ENCODE data around the gene C6orf47. TPM values are rescaled to one million over a fixed set of nuclear protein-coding genes. Genes with fewer than 3 reads are reported as not detected.

C6orf47 gene
- total and polyA plus RNA-seq, 7 experiments from 2014 or later = 14.0 to 33.7 (median 23.2) TPM

- Mint-ChIP-seq H3K4me1 (peaks cover 0 to 6% (median 0%) of the 10 kb centered on the region in 7 donors), H3K9me3 (no peaks in the 10 kb centered on the region), H3K27ac (peak overlapping the region in 2 of 9 donors; percentile 32 to 59), H3K27me3 (no peaks in the 10 kb centered on the region), H3K4me3 (no peak overlapping the region), H3K36me3 (peaks cover 0 to 31% (median 10%) of the 10 kb centered on the region in 5 donors)
- intact Hi-C loops (cut with micrococcal nuclease) = no loop called here
- no peaks in the 10 kb centered on the region for H3K4me1 ChIP-seq (ENCODE audit: control insufficient read depth in 2 of 2, insufficient read depth in 2 of 2, low read length in 2 of 2)
- ChIA-PET POLR2A (interaction anchor here (0.9 to 1.3 kb wide), 4 partner anchors 9 to 173 kb away, joined by 3 to 5 read pairs (median 4); partner anchors contain the start of genes ABHD16A and LY6G5C), CTCF (interaction anchor here (0.9 kb wide), 1 partner anchor 173 kb away, joined by 3 read pairs; no protein-coding TSS in a partner anchor)
- H3K4me3 ChIP-seq (ENCODE audit: low read length) = no peak overlapping the region
- peaks cover 8 to 90% (median 23%) of the 10 kb centered on the region in 3 experiments for H3K36me3 ChIP-seq (ENCODE audit: control insufficient read depth in 2 of 3, insufficient read depth in 3 of 3, low read length in 3 of 3)
- DNase-seq (no peak), ATAC-seq (no peak)
- no peaks in the 10 kb centered on the region for H3K9me3 ChIP-seq (ENCODE audit: control insufficient read depth in 2 of 3, low read length in 3 of 3)
- no peaks in the 10 kb centered on the region for H3K27me3 ChIP-seq (ENCODE audit: control insufficient read depth in 2 of 2, insufficient read depth in 2 of 2, low read length in 2 of 2)
- no peak overlapping the region for H3K27ac ChIP-seq (ENCODE audit: low read depth, low read length)
Measured at GRCh38 chr6:31690231-31691077, 29.9 kb upstream of the C6orf47 start.

GRCh38 chr6:31689249-31690110, 28.9 kb upstream of the C6orf47 start:
- peaks cover 0 to 6% (median 0%) of the 10 kb centered on the region in 7 donors for H3K4me1 Mint-ChIP-seq
- ChIA-PET POLR2A (interaction anchor here (0.9 to 1.3 kb wide), 2 partner anchors 9 to 173 kb away, joined by 3 to 4 read pairs; partner anchors contain the start of gene LY6G5C), CTCF (no interaction called here)
- Histone ChIP-seq H3K9me3 (ENCODE audit: control insufficient read depth in 2 of 3, low read length in 3 of 3) (no peaks in the 10 kb centered on the region), H3K27ac (ENCODE audit: low read depth, low read length) (no peak overlapping the region), H3K4me3 (ENCODE audit: low read length) (no peak overlapping the region), H3K27me3 (ENCODE audit: control insufficient read depth in 2 of 2, insufficient read depth in 2 of 2, low read length in 2 of 2) (no peaks in the 10 kb centered on the region), H3K36me3 (ENCODE audit: control insufficient read depth in 2 of 3, insufficient read depth in 3 of 3, low read length in 3 of 3) (peaks cover 0 to 81% (median 23%) of the 10 kb centered on the region in 3 experiments), H3K4me1 (ENCODE audit: control insufficient read depth in 2 of 2, insufficient read depth in 2 of 2, low read length in 2 of 2) (no peaks in the 10 kb centered on the region)
- intact Hi-C loops (cut with micrococcal nuclease) = no loop called here
- no peaks in the 10 kb centered on the region for H3K27me3 Mint-ChIP-seq
- H3K9me3 Mint-ChIP-seq = no peaks in the 10 kb centered on the region
- no peak for DNase-seq
- H3K4me3 Mint-ChIP-seq = no peak overlapping the region
- H3K27ac Mint-ChIP-seq = peak overlapping the region in 4 of 9 donors; percentile 14 to 55 (median 27)
- H3K36me3 Mint-ChIP-seq = peaks cover 0 to 31% (median 10%) of the 10 kb centered on the region in 5 donors
- no peak for ATAC-seq

GRCh38 chr6:31687860-31688693, 27.5 kb upstream of the C6orf47 start:
- DNase-seq (no peak), ATAC-seq (no peak)
- Mint-ChIP-seq H3K9me3 (no peaks in the 10 kb centered on the region), H3K27me3 (no peaks in the 10 kb centered on the region), H3K36me3 (peaks cover 0 to 29% (median 10%) of the 10 kb centered on the region in 5 donors), H3K4me3 (no peak overlapping the region), H3K4me1 (peaks cover 0 to 9% (median 0%) of the 10 kb centered on the region in 7 donors), H3K27ac (peak overlapping the region in 2 of 9 donors; percentile 39 to 48)
- peaks cover 0 to 67% (median 21%) of the 10 kb centered on the region in 3 experiments for H3K36me3 ChIP-seq (ENCODE audit: control insufficient read depth in 2 of 3, insufficient read depth in 3 of 3, low read length in 3 of 3)
- intact Hi-C loops (cut with micrococcal nuclease) = no loop called here
- no peak overlapping the region for H3K27ac ChIP-seq (ENCODE audit: low read depth, low read length)
- H3K27me3 ChIP-seq (ENCODE audit: control insufficient read depth in 2 of 2, insufficient read depth in 2 of 2, low read length in 2 of 2) = no peaks in the 10 kb centered on the region
- CTCF ChIA-PET = interaction anchor here (1.3 kb wide), 1 partner anchor 12 kb away, joined by 6 read pairs; no protein-coding TSS in a partner anchor
- POLR2A ChIA-PET = interaction anchor here (0.7 kb wide), 1 partner anchor 151 kb away, joined by 3 read pairs; no protein-coding TSS in a partner anchor
- H3K4me1 ChIP-seq (ENCODE audit: control insufficient read depth in 2 of 2, insufficient read depth in 2 of 2, low read length in 2 of 2) = no peaks in the 10 kb centered on the region
- H3K4me3 ChIP-seq (ENCODE audit: low read length) = no peak overlapping the region
- no peaks in the 10 kb centered on the region for H3K9me3 ChIP-seq (ENCODE audit: control insufficient read depth in 2 of 3, low read length in 3 of 3)

GRCh38 chr6:31687321-31687720, 26.7 kb upstream of the C6orf47 start:
- Mint-ChIP-seq H3K4me3 (no peak overlapping the region), H3K27ac (peak overlapping the region in 1 of 9 donors; percentile 28), H3K27me3 (no peaks in the 10 kb centered on the region), H3K9me3 (no peaks in the 10 kb centered on the region), H3K36me3 (peaks cover 0 to 25% (median 10%) of the 10 kb centered on the region in 5 donors), H3K4me1 (peaks cover 0 to 9% (median 0%) of the 10 kb centered on the region in 7 donors)
- Histone ChIP-seq H3K4me1 (ENCODE audit: control insufficient read depth in 2 of 2, insufficient read depth in 2 of 2, low read length in 2 of 2) (no peaks in the 10 kb centered on the region), H3K9me3 (ENCODE audit: control insufficient read depth in 2 of 3, low read length in 3 of 3) (no peaks in the 10 kb centered on the region), H3K27ac (ENCODE audit: low read depth, low read length) (no peak overlapping the region), H3K27me3 (ENCODE audit: control insufficient read depth in 2 of 2, insufficient read depth in 2 of 2, low read length in 2 of 2) (no peaks in the 10 kb centered on the region), H3K4me3 (ENCODE audit: low read length) (no peak overlapping the region), H3K36me3 (ENCODE audit: control insufficient read depth in 2 of 3, insufficient read depth in 3 of 3, low read length in 3 of 3) (peaks cover 0 to 61% (median 21%) of the 10 kb centered on the region in 3 experiments)
- no peak for DNase-seq
- no peak for ATAC-seq
- ChIA-PET POLR2A (no interaction called here), CTCF (interaction anchor here (0.5 to 1.3 kb wide), 4 partner anchors 9 to 149 kb away, joined by 3 to 6 read pairs (median 3); no protein-coding TSS in a partner anchor)
- intact Hi-C loops (cut with micrococcal nuclease) = no loop called here

- no peak for DNase-seq
- Mint-ChIP-seq H3K36me3 (peaks cover 0 to 25% (median 10%) of the 10 kb centered on the region in 5 donors), H3K4me1 (peaks cover 2 to 15% (median 3%) of the 10 kb centered on the region in 7 donors), H3K4me3 (no peak overlapping the region), H3K9me3 (no peaks in the 10 kb centered on the region), H3K27ac (peak overlapping the region in 1 of 9 donors; percentile 61), H3K27me3 (no peaks in the 10 kb centered on the region)
- ChIA-PET CTCF (interaction anchor here (1.3 kb wide), 2 partner anchors 13 to 144 kb away, joined by 3 to 6 read pairs; no protein-coding TSS in a partner anchor), POLR2A (interaction anchor here (0.5 to 0.7 kb wide), 2 partner anchors 12 to 531 kb away, joined by 3 read pairs; no protein-coding TSS in a partner anchor)
- H3K27me3 ChIP-seq (ENCODE audit: control insufficient read depth in 2 of 2, insufficient read depth in 2 of 2, low read length in 2 of 2) = no peaks in the 10 kb centered on the region
- H3K4me1 ChIP-seq (ENCODE audit: control insufficient read depth in 2 of 2, insufficient read depth in 2 of 2, low read length in 2 of 2) = peaks cover 3% of the 10 kb centered on the region in 2 donors
- H3K4me3 ChIP-seq (ENCODE audit: low read length) = no peak overlapping the region
- intact Hi-C loops (cut with micrococcal nuclease) = no loop called here
- H3K27ac ChIP-seq (ENCODE audit: low read depth, low read length) = no peak overlapping the region
- no peak for ATAC-seq
- H3K9me3 ChIP-seq (ENCODE audit: control insufficient read depth in 2 of 3, low read length in 3 of 3) = no peaks in the 10 kb centered on the region
- peaks cover 0 to 55% (median 21%) of the 10 kb centered on the region in 3 experiments for H3K36me3 ChIP-seq (ENCODE audit: control insufficient read depth in 2 of 3, insufficient read depth in 3 of 3, low read length in 3 of 3)
Measured at GRCh38 chr6:31686483-31686882, 25.9 kb upstream of the C6orf47 start.

Data from naive thymus-derived CD4-positive, alpha-beta T cell (primary cell).